ENCODE measurements around the gene SVBP. TPM values are rescaled to one million over a fixed set of nuclear protein-coding genes. Genes with fewer than 3 reads are reported as not detected.

The SVBP gene
- polyA plus RNA-seq, 1 donor = 39.1 TPM

- 100% methylated on average over 1 of the region's 2 CpGs for WGBS (ENCODE audit: insufficient coverage, low lambda C conversion rate)
- DNase-seq = no peak
- Histone ChIP-seq H3K27me3 (ENCODE audit: control insufficient read depth, insufficient read depth, low read length) (no peaks in the 10 kb centered on the region), H3K36me3 (ENCODE audit: control insufficient read depth, insufficient read depth, low read length) (peaks cover 20% of the 10 kb centered on the region), H3K27ac (ENCODE audit: low read length) (no peak overlapping the region), H3K9me3 (ENCODE audit: control insufficient read depth, low read depth, low read length) (peaks cover 2% of the 10 kb centered on the region), H3K4me1 (ENCODE audit: control insufficient read depth, insufficient read depth, low read length) (peaks cover 3% of the 10 kb centered on the region), H3K4me3 (ENCODE audit: low read length) (no peak overlapping the region)
Observed at GRCh38 chr1:42851960-42852607, 34.9 kb upstream of the SVBP start.

DNA sequence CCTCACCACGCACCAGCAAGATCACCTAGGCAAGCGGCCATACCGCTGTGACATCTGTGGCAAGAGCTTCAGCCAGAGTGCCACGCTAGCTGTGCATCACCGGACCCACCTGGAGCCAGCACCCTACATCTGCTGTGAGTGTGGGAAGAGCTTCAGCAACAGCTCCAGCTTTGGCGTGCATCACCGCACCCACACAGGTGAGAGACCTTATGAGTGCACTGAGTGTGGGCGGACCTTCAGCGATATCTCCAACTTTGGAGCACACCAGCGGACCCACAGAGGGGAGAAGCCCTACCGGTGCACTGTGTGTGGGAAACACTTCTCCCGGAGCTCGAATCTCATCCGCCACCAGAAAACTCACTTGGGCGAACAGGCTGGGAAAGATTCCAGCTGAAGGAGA, 34.2 kb upstream of the SVBP start:
- H3K9me3 ChIP-seq (ENCODE audit: control insufficient read depth, low read depth, low read length) = peaks cover 2% of the 10 kb centered on the region
- WGBS (ENCODE audit: insufficient coverage, low lambda C conversion rate) = no CpG with 5 or more reads among the region's 15 CpGs
- no peaks in the 10 kb centered on the region for H3K27me3 ChIP-seq (ENCODE audit: control insufficient read depth, insufficient read depth, low read length)

DNA sequence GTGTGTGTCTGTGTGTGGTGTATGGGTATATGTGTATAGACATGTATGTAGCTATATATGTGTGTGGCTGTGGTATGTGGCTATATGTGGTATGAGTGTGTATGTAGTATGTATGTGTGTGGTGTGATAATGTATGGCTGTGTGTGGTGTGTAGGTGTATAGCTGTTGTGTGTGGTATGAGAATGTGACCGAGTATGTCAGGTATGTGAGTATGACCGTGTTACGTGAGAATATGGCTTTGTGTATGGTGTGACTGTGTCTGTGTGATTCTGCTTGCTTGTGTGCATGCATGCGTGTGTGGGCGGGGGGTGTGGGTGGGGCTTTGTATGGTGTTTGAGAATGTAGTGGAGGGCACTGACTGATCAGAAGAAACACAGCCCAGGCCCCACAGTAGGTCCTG, 32.7 kb upstream of the SVBP start:
- peaks cover 20% of the 10 kb centered on the region for H3K36me3 ChIP-seq (ENCODE audit: control insufficient read depth, insufficient read depth, low read length)
- no peak for DNase-seq
- H3K27me3 ChIP-seq (ENCODE audit: control insufficient read depth, insufficient read depth, low read length) = no peaks in the 10 kb centered on the region
- H3K9me3 ChIP-seq (ENCODE audit: control insufficient read depth, low read depth, low read length) = peaks cover 2% of the 10 kb centered on the region
- no peak overlapping the region for H3K27ac ChIP-seq (ENCODE audit: low read length)
- no CpG with 5 or more reads among the region's 5 CpGs for WGBS (ENCODE audit: insufficient coverage, low lambda C conversion rate)
- H3K4me1 ChIP-seq (ENCODE audit: control insufficient read depth, insufficient read depth, low read length) = peaks cover 4% of the 10 kb centered on the region
- H3K4me3 ChIP-seq (ENCODE audit: low read length) = no peak overlapping the region

More for the DNA sequence above, 34.2 kb upstream of the SVBP start:
- Histone ChIP-seq H3K27ac (ENCODE audit: low read length) (no peak overlapping the region), H3K36me3 (ENCODE audit: control insufficient read depth, insufficient read depth, low read length) (peaks cover 20% of the 10 kb centered on the region), H3K4me1 (ENCODE audit: control insufficient read depth, insufficient read depth, low read length) (peaks cover 4% of the 10 kb centered on the region), H3K4me3 (ENCODE audit: low read length) (no peak overlapping the region)
- no peak for DNase-seq

GRCh38 chr1:42848823-42849537, 31.8 kb upstream of the SVBP start:
- DNase-seq = no peak
- peaks cover 20% of the 10 kb centered on the region for H3K36me3 ChIP-seq (ENCODE audit: control insufficient read depth, insufficient read depth, low read length)
- peaks cover 2% of the 10 kb centered on the region for H3K9me3 ChIP-seq (ENCODE audit: control insufficient read depth, low read depth, low read length)
- no peaks in the 10 kb centered on the region for H3K27me3 ChIP-seq (ENCODE audit: control insufficient read depth, insufficient read depth, low read length)
- no CpG with 5 or more reads among the region's 2 CpGs for WGBS (ENCODE audit: insufficient coverage, low lambda C conversion rate)
- H3K4me1 ChIP-seq (ENCODE audit: control insufficient read depth, insufficient read depth, low read length) = peaks cover 4% of the 10 kb centered on the region
- H3K27ac ChIP-seq (ENCODE audit: low read length) = no peak overlapping the region
- H3K4me3 ChIP-seq (ENCODE audit: low read length) = no peak overlapping the region

GRCh38 chr1:42847721-42848460, 30.7 kb upstream of the SVBP start:
- Histone ChIP-seq H3K36me3 (ENCODE audit: control insufficient read depth, insufficient read depth, low read length) (peaks cover 21% of the 10 kb centered on the region), H3K4me1 (ENCODE audit: control insufficient read depth, insufficient read depth, low read length) (peaks cover 4% of the 10 kb centered on the region), H3K27ac (ENCODE audit: low read length) (no peak overlapping the region), H3K27me3 (ENCODE audit: control insufficient read depth, insufficient read depth, low read length) (no peaks in the 10 kb centered on the region), H3K4me3 (ENCODE audit: low read length) (no peak overlapping the region), H3K9me3 (ENCODE audit: control insufficient read depth, low read depth, low read length) (peaks cover 2% of the 10 kb centered on the region)
- WGBS (ENCODE audit: insufficient coverage, low lambda C conversion rate) = 100% methylated on average over 1 of the region's 6 CpGs
- DNase-seq = no peak

GRCh38 chr1:42847111-42847595, 30.0 kb upstream of the SVBP start:
- H3K4me1 ChIP-seq (ENCODE audit: control insufficient read depth, insufficient read depth, low read length) = peaks cover 4% of the 10 kb centered on the region
- peaks cover 2% of the 10 kb centered on the region for H3K9me3 ChIP-seq (ENCODE audit: control insufficient read depth, low read depth, low read length)
- peak overlapping the region; percentile 82 for H3K4me3 ChIP-seq (ENCODE audit: low read length)
- WGBS (ENCODE audit: insufficient coverage, low lambda C conversion rate) = 47% methylated on average over 2 of the region's 6 CpGs
- peaks cover 26% of the 10 kb centered on the region for H3K36me3 ChIP-seq (ENCODE audit: control insufficient read depth, insufficient read depth, low read length)
- H3K27ac ChIP-seq (ENCODE audit: low read length) = peak overlapping the region; percentile 2
- no peak for DNase-seq
- H3K27me3 ChIP-seq (ENCODE audit: control insufficient read depth, insufficient read depth, low read length) = no peaks in the 10 kb centered on the region

DNA sequence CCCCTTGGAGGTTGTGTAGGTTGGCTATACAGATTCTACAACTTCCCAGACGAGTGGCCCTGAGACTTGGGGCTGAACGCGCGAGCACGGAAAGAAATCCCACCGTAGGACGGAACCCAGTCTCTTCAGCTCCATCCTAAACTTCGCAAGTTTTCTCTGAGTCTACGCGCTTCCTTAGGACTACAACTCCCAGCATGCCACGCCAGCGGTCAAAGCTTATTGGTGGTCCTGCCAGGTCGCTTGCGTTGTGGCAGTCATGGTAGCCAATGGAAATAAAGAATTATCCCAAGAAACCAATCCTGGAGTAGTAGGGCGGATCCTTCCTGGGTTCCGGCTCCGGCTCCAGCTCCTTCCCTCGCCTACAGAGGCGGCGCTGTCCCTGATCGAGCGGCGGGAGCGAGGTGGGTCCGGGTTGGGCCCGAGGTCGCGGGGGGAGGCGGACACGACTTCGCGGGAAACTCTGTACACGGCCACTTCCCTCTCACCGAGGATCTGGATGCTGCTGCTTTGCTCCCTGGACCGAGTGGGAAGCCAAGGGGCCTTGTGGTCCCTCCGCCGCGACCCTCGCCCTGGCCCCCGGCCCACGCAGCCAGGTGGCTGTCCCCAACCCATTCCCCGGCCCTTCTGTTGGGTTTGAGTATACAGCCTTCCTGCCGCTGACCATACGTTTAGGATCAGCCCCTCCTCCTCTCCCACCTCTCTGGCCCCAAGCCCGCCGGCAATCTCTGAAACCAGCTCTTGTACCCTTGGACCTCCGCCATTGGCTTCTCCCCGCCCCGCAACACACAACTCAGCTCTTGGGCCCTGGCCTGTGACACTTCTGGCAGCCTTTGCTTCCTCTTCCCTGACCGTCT, 29.3 kb upstream of the SVBP start, which contains the start of gene ZNF691:
ZNF691 (plus strand) TSS at position 357 of the 854 bp plus-strand sequence. CDS start 3,046 bp downstream, outside the sequence.
- WGBS (ENCODE audit: insufficient coverage, low lambda C conversion rate) = no CpG with 5 or more reads among the region's 50 CpGs
- Histone ChIP-seq H3K27ac (ENCODE audit: low read length) (peak within 1 kb of the TSS; percentile 2), H3K4me3 (ENCODE audit: low read length) (peak within 1 kb of the TSS; percentile 82), H3K4me1 (ENCODE audit: control insufficient read depth, insufficient read depth, low read length) (peaks cover 4% of the 10 kb centered on the region), H3K27me3 (ENCODE audit: control insufficient read depth, insufficient read depth, low read length) (no peaks in the 10 kb centered on the region), H3K9me3 (ENCODE audit: control insufficient read depth, low read depth, low read length) (peaks cover 2% of the 10 kb centered on the region), H3K36me3 (ENCODE audit: control insufficient read depth, insufficient read depth, low read length) (peaks cover 21% of the 10 kb centered on the region)
- peak; percentile 96 to 98 for DNase-seq

- H3K27me3 ChIP-seq (ENCODE audit: control insufficient read depth, insufficient read depth, low read length) = no peaks in the 10 kb centered on the region
- no peak for DNase-seq
- no peak overlapping the region for H3K27ac ChIP-seq (ENCODE audit: low read length)
- H3K4me3 ChIP-seq (ENCODE audit: low read length) = peak overlapping the region; percentile 82
- peaks cover 4% of the 10 kb centered on the region for H3K4me1 ChIP-seq (ENCODE audit: control insufficient read depth, insufficient read depth, low read length)
- WGBS (ENCODE audit: insufficient coverage, low lambda C conversion rate) = no CpG with 5 or more reads among the region's 10 CpGs
- peaks cover 21% of the 10 kb centered on the region for H3K36me3 ChIP-seq (ENCODE audit: control insufficient read depth, insufficient read depth, low read length)
- H3K9me3 ChIP-seq (ENCODE audit: control insufficient read depth, low read depth, low read length) = no peaks in the 10 kb centered on the region
Observed at GRCh38 chr1:42845866-42846256, 28.7 kb upstream of the SVBP start.

DNA sequence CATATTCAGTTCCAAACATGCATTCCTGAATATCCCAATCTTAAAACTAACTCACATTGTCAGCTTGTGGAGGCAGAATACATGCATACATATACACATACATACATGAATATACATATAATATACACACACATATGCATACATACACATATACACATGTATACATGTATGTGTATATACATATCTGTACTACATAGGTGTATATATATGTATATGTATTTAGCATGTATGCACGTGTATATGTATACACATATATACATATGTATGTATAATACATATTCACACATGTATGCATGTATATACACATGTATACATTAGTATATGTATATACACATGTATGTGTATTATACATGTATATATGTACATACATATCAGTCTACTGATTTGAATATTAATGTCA, 28.0 kb upstream of the SVBP start:
- no peak overlapping the region for H3K4me3 ChIP-seq (ENCODE audit: low read length)
- DNase-seq = no peak
- H3K27me3 ChIP-seq (ENCODE audit: control insufficient read depth, insufficient read depth, low read length) = no peaks in the 10 kb centered on the region
- no peak overlapping the region for H3K27ac ChIP-seq (ENCODE audit: low read length)
- H3K36me3 ChIP-seq (ENCODE audit: control insufficient read depth, insufficient read depth, low read length) = peaks cover 20% of the 10 kb centered on the region
- H3K9me3 ChIP-seq (ENCODE audit: control insufficient read depth, low read depth, low read length) = no peaks in the 10 kb centered on the region
- 60% methylated on average over 1 of the region's 1 CpG for WGBS (ENCODE audit: insufficient coverage, low lambda C conversion rate)
- H3K4me1 ChIP-seq (ENCODE audit: control insufficient read depth, insufficient read depth, low read length) = peaks cover 4% of the 10 kb centered on the region
